ENCODE results near the gene PCSK5. TPM values are rescaled to one million over a fixed set of nuclear protein-coding genes. Genes with fewer than 3 reads are reported as not detected.

Gene PCSK5
- total and polyA plus RNA-seq, 2 donors (not counting 3 experiments of a cell fraction or from before 2014, with no cell fraction given) = 2.6 to 4.8 TPM

DNA sequence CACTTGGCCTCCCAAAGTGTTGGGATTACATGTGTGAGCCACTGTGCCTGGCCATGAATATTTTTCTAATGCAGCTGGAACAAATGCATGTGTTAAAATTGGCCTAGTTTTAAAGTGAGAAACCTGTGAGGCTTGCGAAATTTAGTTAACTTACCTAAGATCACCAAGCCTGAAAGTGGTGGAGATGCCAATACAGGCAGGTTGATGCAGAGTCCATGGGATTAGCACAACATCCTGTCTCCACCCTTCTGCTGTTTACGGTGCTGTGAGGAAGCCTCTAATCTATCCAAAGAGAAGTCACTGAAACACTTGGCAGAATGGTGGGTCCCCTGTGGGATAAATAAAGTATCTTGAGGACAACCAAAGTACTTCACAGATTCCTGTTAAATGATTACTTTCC lies 98.2 kb downstream of the PCSK5 start:
- Histone ChIP-seq H3K4me3 (replicated peaks in 1 of 3; ENCODE audit: insufficient read depth in 1 of 3, low read depth in 1 of 3, low read length in 3 of 3) (no peak overlapping the region), H4K20me1 (replicated peaks; ENCODE audit: control insufficient read depth, extremely low read depth, insufficient read depth, low read length) (no peaks in the 10 kb centered on the region), H3K36me3 (ENCODE audit: control insufficient read depth in 2 of 2, extremely low read depth in 1 of 2, insufficient read depth in 2 of 2, low read length in 2 of 2) (no peaks in the 10 kb centered on the region), H3K9me1 (replicated peaks; ENCODE audit: control insufficient read depth, extremely low read depth, insufficient read depth, low read length) (no peaks in the 10 kb centered on the region), H3K4me2 (ENCODE audit: insufficient read depth, low read length) (no peak overlapping the region), H3K9me3 (replicated peaks; ENCODE audit: control insufficient read depth, insufficient read depth, low read length) (no peaks in the 10 kb centered on the region), H3K27ac (ENCODE audit: insufficient read depth, low read depth, low read length) (no peak overlapping the region), H3K9ac (replicated peaks; ENCODE audit: extremely low read depth, insufficient read depth, low read length) (no peak overlapping the region), H3K79me2 (ENCODE audit: control insufficient read depth, insufficient read depth, low read length) (no peaks in the 10 kb centered on the region), H2AFZ (ENCODE audit: low read depth, low read length) (no peak overlapping the region), H3K27me3 (ENCODE audit: control insufficient read depth in 2 of 2, insufficient read depth in 2 of 2, low read length in 2 of 2) (no peaks in the 10 kb centered on the region), H3K4me1 (ENCODE audit: control insufficient read depth, extremely low read depth, insufficient read depth, low read length) (peaks cover 6% of the 10 kb centered on the region)
- BruUV-seq (replicated peaks) = no TSS peak
- dilution Hi-C loops (cut with MboI; ENCODE audit: extremely low pct_ligation_motif_present, low sequenced_read_pairs) (no loop called here), intact Hi-C loops (cut with micrococcal nuclease) (no loop called here)
- TF ChIP-seq POLR2A (IDR thresholded peaks at IDR 0.05; ENCODE audit: low read depth, low read length) = no peak
- no peak for TF ChIP-seq GATA2 (IDR thresholded peaks at IDR 0.05; ENCODE audit: insufficient read depth, insufficient read length, low read depth, low read length)
- TF ChIP-seq FOS (IDR thresholded peaks at IDR 0.05; ENCODE audit: borderline replicate concordance, insufficient read depth, low read length) = no peak
- no peak for TF ChIP-seq MYC (IDR thresholded peaks at IDR 0.05; ENCODE audit: low read depth, low read length)
- TF ChIP-seq, protein P1, sequence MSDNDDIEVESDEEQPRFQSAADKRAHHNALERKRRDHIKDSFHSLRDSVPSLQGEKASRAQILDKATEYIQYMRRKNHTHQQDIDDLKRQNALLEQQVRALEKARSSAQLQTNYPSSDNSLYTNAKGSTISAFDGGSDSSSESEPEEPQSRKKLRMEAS (IDR thresholded peaks at IDR 0.05; ENCODE audit: insufficient read depth, insufficient read length) = no peak
- TF ChIP-seq, protein P2, sequence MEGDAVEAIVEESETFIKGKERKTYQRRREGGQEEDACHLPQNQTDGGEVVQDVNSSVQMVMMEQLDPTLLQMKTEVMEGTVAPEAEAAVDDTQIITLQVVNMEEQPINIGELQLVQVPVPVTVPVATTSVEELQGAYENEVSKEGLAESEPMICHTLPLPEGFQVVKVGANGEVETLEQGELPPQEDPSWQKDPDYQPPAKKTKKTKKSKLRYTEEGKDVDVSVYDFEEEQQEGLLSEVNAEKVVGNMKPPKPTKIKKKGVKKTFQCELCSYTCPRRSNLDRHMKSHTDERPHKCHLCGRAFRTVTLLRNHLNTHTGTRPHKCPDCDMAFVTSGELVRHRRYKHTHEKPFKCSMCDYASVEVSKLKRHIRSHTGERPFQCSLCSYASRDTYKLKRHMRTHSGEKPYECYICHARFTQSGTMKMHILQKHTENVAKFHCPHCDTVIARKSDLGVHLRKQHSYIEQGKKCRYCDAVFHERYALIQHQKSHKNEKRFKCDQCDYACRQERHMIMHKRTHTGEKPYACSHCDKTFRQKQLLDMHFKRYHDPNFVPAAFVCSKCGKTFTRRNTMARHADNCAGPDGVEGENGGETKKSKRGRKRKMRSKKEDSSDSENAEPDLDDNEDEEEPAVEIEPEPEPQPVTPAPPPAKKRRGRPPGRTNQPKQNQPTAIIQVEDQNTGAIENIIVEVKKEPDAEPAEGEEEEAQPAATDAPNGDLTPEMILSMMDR (IDR thresholded peaks at IDR 0.05; ENCODE audit: extremely low read depth in 1 of 2, insufficient read depth in 1 of 2, low read depth in 1 of 2, low read length in 2 of 2) = no peak
- TF ChIP-seq JUN (IDR thresholded peaks at IDR 0.05; ENCODE audit: borderline replicate concordance, insufficient read depth, insufficient read length, low read depth) = no peak
- TF ChIP-seq EZH2 (IDR thresholded peaks at IDR 0.05; ENCODE audit: borderline replicate concordance, low read depth, low read length, severe bottlenecking) = no peak
- no peak for TF ChIP-seq POLR2AphosphoS5 (IDR thresholded peaks at IDR 0.05; ENCODE audit: insufficient read depth, low read depth, low read length)
- ChIA-PET POLR2A (no interaction called here), CTCF (interaction anchor here (1.8 kb wide), 1 partner anchor 10 kb away, joined by 5 read pairs; no protein-coding TSS in a partner anchor)
- DNase-seq (ENCODE audit: low read depth, low spot score) = no peak
- FAIRE-seq = no peak
